Measurements from ENCODE around the gene LAMTOR4. TPM values are rescaled to one million over a fixed set of nuclear protein-coding genes. Genes with fewer than 3 reads are reported as not detected.
"Not testable (repeated sequence)": the region's sequence is repeated elsewhere in the genome, so short reads cannot be mapped to it uniquely, and the experiment has no call there.

Gene LAMTOR4
- total RNA-seq, 2 experiments from 2014 or later = 134 to 143 TPM

DNA sequence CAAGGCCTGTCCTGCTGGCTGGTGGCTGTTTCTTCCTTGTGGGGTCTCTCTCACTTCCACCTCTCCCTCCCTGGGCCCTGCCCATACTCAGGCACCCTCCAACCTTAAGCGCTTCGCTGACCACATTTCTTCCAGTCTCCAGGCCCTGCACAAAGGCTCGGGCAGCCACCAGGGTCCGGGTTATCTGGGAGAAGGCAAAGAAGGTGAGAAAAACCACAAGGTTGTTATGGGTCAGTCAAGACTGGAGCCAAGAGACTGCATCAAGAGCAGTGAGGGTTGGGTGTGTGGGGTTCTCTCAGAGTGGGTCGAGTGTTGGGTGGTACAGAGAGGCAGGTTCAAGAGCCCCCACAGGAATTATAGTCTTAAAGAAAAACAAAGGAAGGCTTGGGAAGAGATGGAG is 25.9 kb downstream of the LAMTOR4 start:
- Mint-ChIP-seq H3K4me3 (no peak overlapping the region), H3K4me1 (ENCODE audit: low read depth) (peaks cover 44% of the 10 kb centered on the region), H3K27me3 (ENCODE audit: low read depth) (peaks cover 28% of the 10 kb centered on the region), H3K36me3 (ENCODE audit: low read depth) (peaks cover 3% of the 10 kb centered on the region), H3K27ac (no peak overlapping the region), H3K9me3 (ENCODE audit: insufficient read depth) (no peaks in the 10 kb centered on the region)
- CTCF ChIA-PET = interaction anchor here (1.7 kb wide), 1 partner anchor 42 kb away, joined by 4 read pairs; no protein-coding TSS in a partner anchor
- POLR2A ChIA-PET = no interaction called here
- no peak for DNase-seq
- ATAC-seq = no peak

DNA sequence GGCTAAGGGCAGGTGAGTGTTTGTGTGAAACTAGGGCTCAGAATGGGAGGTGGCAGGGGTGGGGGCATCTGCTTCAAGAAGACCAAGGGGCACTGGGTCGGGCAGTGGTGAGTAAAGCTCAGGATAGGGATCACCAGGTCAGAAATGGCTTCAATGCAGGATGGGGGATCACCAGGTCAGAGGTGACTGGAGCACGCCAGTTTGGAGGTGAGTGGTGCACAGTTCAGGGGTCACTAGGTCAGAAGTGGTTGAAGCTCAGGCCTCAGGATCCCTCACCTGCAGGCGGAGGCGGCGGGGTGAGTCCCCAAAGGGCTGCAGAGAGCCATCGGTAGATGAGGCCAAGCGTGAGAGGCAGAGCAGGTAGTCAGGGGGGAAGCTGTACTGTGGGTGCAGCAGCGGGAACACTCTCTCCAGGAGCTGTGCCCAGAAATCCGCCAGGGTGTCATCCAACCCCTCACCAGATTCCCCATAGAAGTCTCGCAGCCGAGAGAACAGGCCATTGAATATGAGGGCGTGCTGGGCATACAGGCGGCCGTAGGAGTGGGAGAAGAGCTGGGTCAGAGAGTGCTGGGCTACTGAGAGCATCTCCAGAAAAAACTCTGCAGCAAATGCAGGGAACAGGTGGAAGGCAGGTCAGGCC is 26.7 kb downstream of the LAMTOR4 start:
- POLR2A ChIA-PET = interaction anchor here (1.5 kb wide), 1 partner anchor 9 kb away, joined by 4 read pairs; no protein-coding TSS in a partner anchor
- DNase-seq (no peak), ATAC-seq (no peak)
- H3K27me3 Mint-ChIP-seq (ENCODE audit: low read depth) = peaks cover 26% of the 10 kb centered on the region
- peaks cover 40% of the 10 kb centered on the region for H3K4me1 Mint-ChIP-seq (ENCODE audit: low read depth)
- H3K9me3 Mint-ChIP-seq (ENCODE audit: insufficient read depth) = no peaks in the 10 kb centered on the region
- H3K36me3 Mint-ChIP-seq (ENCODE audit: low read depth) = peaks cover 6% of the 10 kb centered on the region
- CTCF ChIA-PET = interaction anchor here (0.6 to 2.5 kb wide), 3 partner anchors 15 to 43 kb away, joined by 3 to 10 read pairs (median 4); partner anchors contain the start of gene LAMTOR4
- H3K27ac Mint-ChIP-seq = peak overlapping the region; percentile 5
- no peak overlapping the region for H3K4me3 Mint-ChIP-seq

DNA sequence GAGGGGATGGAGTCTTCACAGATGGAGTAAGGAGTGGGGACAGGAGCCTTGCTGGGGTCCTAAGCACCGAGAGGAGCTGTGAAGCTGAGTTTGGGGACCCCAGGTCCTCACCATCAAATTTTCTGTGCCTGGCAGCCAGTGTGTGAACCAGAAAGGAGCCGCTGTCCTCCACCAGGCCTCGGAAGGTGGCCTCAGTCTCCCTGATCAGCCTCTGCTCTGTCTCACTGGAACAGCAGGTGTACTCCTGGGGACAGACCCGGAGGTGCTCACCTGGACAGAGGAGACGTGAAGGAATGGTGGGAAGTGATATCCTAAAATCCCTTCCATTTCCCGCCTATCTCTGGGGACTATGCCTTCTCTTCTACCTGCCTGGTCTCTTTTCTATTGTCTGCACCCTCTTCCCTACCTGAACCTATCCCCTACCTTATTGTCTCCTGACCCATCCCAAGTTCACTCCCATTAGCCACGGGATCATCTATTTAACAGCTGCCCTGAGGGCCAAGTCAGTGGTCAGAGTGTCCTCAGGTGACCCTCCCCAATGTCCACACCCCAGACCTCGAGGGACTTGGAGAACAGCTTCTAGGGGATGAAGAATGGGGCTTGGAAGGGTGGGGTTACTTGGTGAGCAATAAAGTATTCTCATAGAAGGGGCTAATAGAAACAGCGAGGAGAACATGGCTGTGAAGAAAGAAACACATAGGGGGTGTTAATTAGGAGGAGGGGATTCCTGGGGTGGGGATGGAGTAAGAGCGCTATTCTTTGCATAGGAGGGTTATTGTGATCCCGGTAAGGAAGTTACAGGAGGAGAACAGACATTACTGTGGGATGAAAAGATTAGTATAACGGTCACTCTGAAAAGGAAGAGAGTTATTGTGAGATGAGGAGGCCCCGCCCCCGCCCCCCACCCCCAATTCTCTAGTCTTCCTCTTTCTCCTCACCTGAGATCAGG is 27.7 kb downstream of the LAMTOR4 start:
- POLR2A ChIA-PET = interaction anchor here (0.9 to 1.7 kb wide), 4 partner anchors 8 to 41 kb away, joined by 3 to 5 read pairs (median 4); partner anchors contain the start of genes GAL3ST4 and LAMTOR4
- peak overlapping the region; percentile 3 for H3K27ac Mint-ChIP-seq
- CTCF ChIA-PET = interaction anchor here (1.2 to 5.8 kb wide), 9 partner anchors 8 to 46 kb away, joined by 3 to 51 read pairs (median 6); partner anchors contain the start of gene GAL3ST4
- peaks cover 8% of the 10 kb centered on the region for H3K36me3 Mint-ChIP-seq (ENCODE audit: low read depth)
- peak overlapping the region; percentile 77 for H3K4me3 Mint-ChIP-seq
- peaks cover 42% of the 10 kb centered on the region for H3K4me1 Mint-ChIP-seq (ENCODE audit: low read depth)
- ATAC-seq = no peak
- DNase-seq = no peak
- H3K27me3 Mint-ChIP-seq (ENCODE audit: low read depth) = peaks cover 21% of the 10 kb centered on the region
- no peaks in the 10 kb centered on the region for H3K9me3 Mint-ChIP-seq (ENCODE audit: insufficient read depth)

DNA sequence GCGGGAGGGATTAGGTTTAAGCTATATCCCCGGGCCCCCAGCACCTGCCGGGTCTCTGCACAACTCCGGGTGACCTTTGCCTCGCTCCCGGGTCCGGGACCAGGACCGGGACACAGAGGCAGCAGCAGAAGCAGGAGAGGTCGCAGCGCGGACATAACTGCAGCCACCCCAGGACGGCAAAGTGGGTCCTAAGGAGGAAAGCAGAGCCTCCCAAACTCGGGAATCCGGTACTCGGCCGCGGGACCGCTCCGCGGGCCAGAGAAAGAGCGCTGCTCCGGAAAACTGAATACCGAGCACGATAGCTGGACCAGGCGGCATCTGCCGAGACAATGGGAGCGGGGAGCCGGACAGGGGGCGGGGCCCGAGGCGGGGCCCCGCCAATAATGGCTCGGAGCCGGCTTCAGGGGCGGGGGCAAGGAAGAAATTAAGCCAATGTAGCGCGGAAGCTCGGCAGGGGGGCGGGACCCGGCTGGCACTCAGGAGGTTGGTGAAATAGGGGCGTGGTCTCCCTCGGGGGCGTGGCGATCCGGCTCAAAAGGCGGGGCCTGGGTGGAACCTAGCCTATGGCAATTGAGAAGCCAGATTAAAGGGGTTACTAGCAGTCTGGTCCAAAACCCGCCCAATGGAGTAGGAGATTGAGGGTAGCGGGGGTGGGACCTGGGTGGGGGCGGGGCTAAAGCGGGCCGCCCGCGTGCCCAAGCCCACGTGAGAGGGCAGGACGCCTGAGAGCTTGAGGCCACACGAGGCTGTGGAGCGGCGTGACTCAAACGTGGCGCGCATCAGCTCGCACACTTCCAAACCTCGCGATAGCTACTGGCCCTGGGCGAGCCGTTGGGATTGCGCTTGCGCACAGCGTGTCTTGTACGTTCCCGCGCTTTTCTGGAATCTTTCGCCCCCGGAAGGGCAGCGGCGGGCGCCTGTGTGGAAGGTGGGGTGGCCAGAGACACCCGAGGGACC is 28.6 kb downstream of the LAMTOR4 start, which contains the start of the genes GPC2 and STAG3:
TSS of gene GPC2 (minus strand) at position 337 of the 957 bp plus-strand sequence. CDS start at position 155, 182 bp downstream.
TSS of gene STAG3 (plus strand) at position 874 of the 957 bp plus-strand sequence. CDS start 2,639 bp downstream, outside the sequence.
- Mint-ChIP-seq H3K9me3 (ENCODE audit: insufficient read depth) (no peaks in the 10 kb centered on the region), H3K4me1 (ENCODE audit: low read depth) (peaks cover 48% of the 10 kb centered on the region), H3K4me3 (peak within 1 kb of the TSS; percentile 77), H3K36me3 (ENCODE audit: low read depth) (peaks cover 8% of the 10 kb centered on the region), H3K27ac (peak within 1 kb of the TSS; percentile 75), H3K27me3 (ENCODE audit: low read depth) (peaks cover 18% of the 10 kb centered on the region)
- ChIA-PET POLR2A (interaction anchor here (0.7 to 1.7 kb wide), 7 partner anchors 9 to 252 kb away, joined by 3 to 5 read pairs (median 3); partner anchors contain the start of genes GAL3ST4, LAMTOR4, MCM7 and ZCWPW1), CTCF (interaction anchor here (0.9 to 5.8 kb wide), 10 partner anchors 9 to 97 kb away, joined by 3 to 51 read pairs (median 6); partner anchors contain the start of gene GAL3ST4)
- peak; percentile 91 for ATAC-seq
- DNase-seq = peak; percentile 99

DNA sequence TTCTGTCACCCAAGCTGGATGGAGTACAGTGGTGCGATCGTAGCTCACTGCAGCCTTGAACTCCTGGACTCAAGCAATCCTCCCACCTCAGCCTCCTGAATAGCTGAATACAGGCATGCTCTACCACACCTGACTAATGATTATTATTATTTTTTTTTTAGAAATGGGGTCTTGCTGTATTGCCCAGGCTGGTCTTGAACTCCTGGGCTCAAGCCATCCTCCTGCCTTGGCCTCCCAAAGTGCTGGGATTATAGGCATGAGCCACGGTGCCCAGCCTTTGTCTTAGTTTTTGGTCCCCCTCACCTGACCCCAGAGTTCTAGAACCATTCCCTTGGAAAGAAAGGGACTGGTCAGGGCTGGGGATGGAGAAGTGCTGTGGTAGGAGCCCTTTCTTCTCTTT is 31.4 kb downstream of the LAMTOR4 start:
- not testable (repeated sequence) for H3K9me3 Mint-ChIP-seq (ENCODE audit: insufficient read depth); ATAC-seq; DNase-seq; H3K36me3 Mint-ChIP-seq (ENCODE audit: low read depth)
- POLR2A ChIA-PET = interaction anchor here (1.0 to 1.3 kb wide), 4 partner anchors 15 to 38 kb away, joined by 3 to 5 read pairs (median 4); no protein-coding TSS in a partner anchor
- Mint-ChIP-seq H3K27ac (peak overlapping the region; percentile 90), H3K4me3 (peak overlapping the region; percentile 57), H3K4me1 (ENCODE audit: low read depth) (peaks cover 60% of the 10 kb centered on the region), H3K27me3 (ENCODE audit: low read depth) (peaks cover 13% of the 10 kb centered on the region)
- CTCF ChIA-PET = interaction anchor here (0.7 to 5.8 kb wide), 8 partner anchors 9 to 48 kb away, joined by 3 to 51 read pairs (median 7); partner anchors contain the start of gene GAL3ST4

DNA sequence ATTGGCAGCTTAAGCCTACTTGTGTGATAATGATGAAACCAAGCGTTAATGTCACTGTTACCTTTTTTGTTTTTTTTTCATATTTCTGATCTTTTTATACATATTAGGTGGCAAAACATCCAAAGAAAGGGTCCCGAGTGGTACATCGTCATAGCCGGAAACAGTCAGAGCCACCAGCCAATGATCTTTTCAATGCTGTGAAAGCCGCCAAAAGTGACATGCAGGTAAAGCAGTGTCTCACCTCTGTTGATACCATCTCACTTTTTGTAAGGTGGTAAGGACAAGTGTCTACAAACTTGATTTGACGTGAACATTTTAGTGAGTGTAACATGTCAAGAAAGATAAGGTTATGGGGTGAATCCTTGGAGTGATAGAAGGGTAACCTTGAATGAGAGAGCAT is 33.9 kb downstream of the LAMTOR4 start:
- not testable (repeated sequence) for ATAC-seq; H3K36me3 Mint-ChIP-seq (ENCODE audit: low read depth); H3K27me3 Mint-ChIP-seq (ENCODE audit: low read depth); DNase-seq; H3K4me3 Mint-ChIP-seq; H3K9me3 Mint-ChIP-seq (ENCODE audit: insufficient read depth)
- Mint-ChIP-seq H3K27ac (peak overlapping the region; percentile 60), H3K4me1 (ENCODE audit: low read depth) (peaks cover 48% of the 10 kb centered on the region)
- CTCF ChIA-PET = interaction anchor here (0.7 to 5.8 kb wide), 5 partner anchors 7 to 50 kb away, joined by 3 to 51 read pairs (median 14); no protein-coding TSS in a partner anchor
- POLR2A ChIA-PET = interaction anchor here (1.8 to 1.9 kb wide), 2 partner anchors 11 to 39 kb away, joined by 4 to 6 read pairs; no protein-coding TSS in a partner anchor

DNA sequence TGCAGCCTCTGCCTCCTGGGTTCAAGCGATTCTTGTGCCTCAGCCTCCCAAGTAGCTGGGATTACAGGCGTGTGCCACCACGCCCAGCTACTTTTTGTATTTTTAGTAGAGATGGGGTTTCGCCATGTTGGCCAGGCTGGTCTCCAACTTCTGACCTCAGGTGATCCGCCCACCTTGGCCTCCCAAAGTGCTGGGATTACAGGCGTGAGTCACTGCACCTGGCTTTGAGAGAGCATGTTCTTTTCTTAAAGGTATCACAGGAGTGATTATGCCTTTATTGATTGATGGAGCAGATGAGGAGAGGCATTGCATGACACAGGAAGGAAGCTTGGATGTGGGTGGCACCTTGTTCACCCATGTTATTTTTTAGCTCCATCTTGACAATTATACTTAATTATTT is 34.4 kb downstream of the LAMTOR4 start:
- ChIA-PET POLR2A (interaction anchor here (1.9 kb wide), 1 partner anchor 39 kb away, joined by 4 read pairs; no protein-coding TSS in a partner anchor), CTCF (interaction anchor here (2.5 kb wide), 2 partner anchors 34 to 50 kb away, joined by 14 to 15 read pairs; no protein-coding TSS in a partner anchor)
- H3K27me3 Mint-ChIP-seq (ENCODE audit: low read depth); ATAC-seq; H3K36me3 Mint-ChIP-seq (ENCODE audit: low read depth); H3K4me3 Mint-ChIP-seq; H3K9me3 Mint-ChIP-seq (ENCODE audit: insufficient read depth); DNase-seq; H3K27ac Mint-ChIP-seq: not testable (repeated sequence)
- peaks cover 44% of the 10 kb centered on the region for H3K4me1 Mint-ChIP-seq (ENCODE audit: low read depth)

DNA sequence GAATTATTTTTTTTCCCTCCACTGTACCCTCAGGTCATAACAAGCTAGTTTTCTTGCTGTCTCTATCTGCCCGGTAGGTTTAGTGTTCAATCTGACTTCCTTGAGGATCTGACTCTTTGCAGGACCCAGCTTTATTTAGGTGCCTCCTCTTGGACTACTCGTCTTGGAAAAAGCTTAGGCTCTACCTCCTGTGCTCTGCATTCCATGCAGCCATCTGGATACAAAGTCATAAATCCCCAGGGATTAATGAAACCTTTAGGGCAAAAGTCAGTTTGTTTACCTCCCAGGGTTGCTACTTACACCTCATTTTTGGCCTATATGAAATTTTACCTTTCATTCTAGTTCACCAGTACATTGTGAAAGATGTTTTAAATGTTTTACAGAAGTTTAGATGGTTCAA is 37.0 kb downstream of the LAMTOR4 start:
- ATAC-seq = no peak
- Mint-ChIP-seq H3K4me3 (no peak overlapping the region), H3K9me3 (ENCODE audit: insufficient read depth) (no peaks in the 10 kb centered on the region), H3K27ac (no peak overlapping the region), H3K36me3 (ENCODE audit: low read depth) (peaks cover 2% of the 10 kb centered on the region), H3K27me3 (ENCODE audit: low read depth) (no peaks in the 10 kb centered on the region), H3K4me1 (ENCODE audit: low read depth) (peaks cover 41% of the 10 kb centered on the region)
- DNase-seq = no peak
- POLR2A ChIA-PET = interaction anchor here (1.0 kb wide), 2 partner anchors 34 to 221 kb away, joined by 3 read pairs; partner anchors contain the start of gene PVRIG
- CTCF ChIA-PET = interaction anchor here (1.0 to 2.0 kb wide), 5 partner anchors 9 to 222 kb away, joined by 3 to 9 read pairs (median 5); no protein-coding TSS in a partner anchor

DNA sequence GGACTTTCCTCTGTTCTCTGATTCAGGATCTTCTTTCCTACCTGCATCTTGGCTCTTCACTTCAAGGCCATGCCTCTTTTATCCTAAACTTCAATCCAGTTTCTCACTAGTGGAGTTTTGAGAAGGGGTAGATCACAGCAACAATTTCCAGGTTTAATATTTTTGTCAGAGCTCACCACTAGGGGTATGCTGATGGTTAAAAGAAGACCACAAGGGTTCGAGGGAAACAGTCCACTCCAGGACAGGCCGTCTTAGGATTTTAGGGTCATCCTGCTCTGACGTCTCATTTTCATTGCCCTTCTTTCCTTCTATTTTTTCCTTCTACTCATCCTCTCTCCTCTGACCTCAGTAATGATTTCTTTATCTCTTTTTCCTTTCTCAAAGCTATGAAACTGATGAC is 40.3 kb downstream of the LAMTOR4 start:
- peak overlapping the region; percentile 32 for H3K27ac Mint-ChIP-seq

More for the DNA sequence above, 40.3 kb downstream of the LAMTOR4 start:
- ChIA-PET POLR2A (interaction anchor here (1.2 to 2.2 kb wide), 2 partner anchors 20 to 32 kb away, joined by 3 to 14 read pairs; no protein-coding TSS in a partner anchor), CTCF (interaction anchor here (1.7 to 3.9 kb wide), 5 partner anchors 10 to 57 kb away, joined by 4 to 102 read pairs (median 52); partner anchors contain the start of genes GPC2, PVRIG and STAG3)
- Mint-ChIP-seq H3K36me3 (ENCODE audit: low read depth) (peaks cover 4% of the 10 kb centered on the region), H3K4me1 (ENCODE audit: low read depth) (peaks cover 29% of the 10 kb centered on the region), H3K9me3 (ENCODE audit: insufficient read depth) (no peaks in the 10 kb centered on the region), H3K4me3 (no peak overlapping the region), H3K27me3 (ENCODE audit: low read depth) (no peaks in the 10 kb centered on the region)
- ATAC-seq = no peak
- DNase-seq = no peak
